Gastrocnemius medialis (tissue), 4 donors: ENCODE measurements around the gene ZBTB46.
"Not testable (repeated sequence)": the region's sequence is repeated elsewhere in the genome, so short reads cannot be mapped to it uniquely, and the experiment has no call there.

Experiments used
- POLR2A ChIP-seq, 2 donors: fragments of 450-650 bp; IDR thresholded peaks; one replicate each; pipeline ENCODE4 v1.6.1; 2017; ENCODE audit warnings: antibody characterized with exemption in 2 of 2, mild to moderate bottlenecking in 2 of 2, moderate library complexity in 2 of 2
- TF ChIP-seq, protein P1 (sequence below), 5 experiments: fragments of 450-650 bp in 3 of 5; fragments of 200-600 bp in 2 of 5; sonication (generic) in 2 of 5; IDR thresholded peaks in 4 of 5; conservative IDR thresholded peaks in 1 of 5; 1 replicate in 4 of 5; 2 replicates in 1 of 5; pipeline ENCODE4 v1.5.1; 2016 to 2019; ENCODE audit warnings: antibody characterized with exemption in 5 of 5, mild to moderate bottlenecking in 3 of 5, moderate library complexity in 3 of 5

DNA sequence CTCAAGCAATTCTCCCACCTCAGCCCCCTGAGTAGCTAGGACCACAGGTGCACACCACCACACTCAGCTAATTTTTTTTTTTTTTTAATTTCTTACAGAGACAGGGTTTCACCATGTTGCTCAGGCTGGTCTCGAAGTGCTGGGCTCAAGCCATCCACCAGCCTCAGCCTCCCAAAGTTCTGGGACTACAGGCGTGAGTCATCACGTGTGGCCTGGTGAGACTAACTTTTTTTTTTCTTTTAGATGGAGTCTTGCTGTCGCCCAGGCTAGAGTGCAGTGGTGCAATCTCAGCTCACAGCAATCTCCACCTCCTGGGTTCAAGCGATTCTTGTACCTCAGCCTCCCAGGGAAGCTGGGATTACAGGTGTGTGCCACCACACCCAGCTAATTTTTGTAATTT is 31.9 kb downstream of the ZBTB46 start:
- TF ChIP-seq, protein P1, sequence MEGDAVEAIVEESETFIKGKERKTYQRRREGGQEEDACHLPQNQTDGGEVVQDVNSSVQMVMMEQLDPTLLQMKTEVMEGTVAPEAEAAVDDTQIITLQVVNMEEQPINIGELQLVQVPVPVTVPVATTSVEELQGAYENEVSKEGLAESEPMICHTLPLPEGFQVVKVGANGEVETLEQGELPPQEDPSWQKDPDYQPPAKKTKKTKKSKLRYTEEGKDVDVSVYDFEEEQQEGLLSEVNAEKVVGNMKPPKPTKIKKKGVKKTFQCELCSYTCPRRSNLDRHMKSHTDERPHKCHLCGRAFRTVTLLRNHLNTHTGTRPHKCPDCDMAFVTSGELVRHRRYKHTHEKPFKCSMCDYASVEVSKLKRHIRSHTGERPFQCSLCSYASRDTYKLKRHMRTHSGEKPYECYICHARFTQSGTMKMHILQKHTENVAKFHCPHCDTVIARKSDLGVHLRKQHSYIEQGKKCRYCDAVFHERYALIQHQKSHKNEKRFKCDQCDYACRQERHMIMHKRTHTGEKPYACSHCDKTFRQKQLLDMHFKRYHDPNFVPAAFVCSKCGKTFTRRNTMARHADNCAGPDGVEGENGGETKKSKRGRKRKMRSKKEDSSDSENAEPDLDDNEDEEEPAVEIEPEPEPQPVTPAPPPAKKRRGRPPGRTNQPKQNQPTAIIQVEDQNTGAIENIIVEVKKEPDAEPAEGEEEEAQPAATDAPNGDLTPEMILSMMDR (IDR thresholded peaks at IDR 0.05 in 4 of 5, conservative IDR thresholded peaks at IDR 0.05 in 1 of 5): not testable (repeated sequence)
- TF ChIP-seq POLR2A (IDR thresholded peaks at IDR 0.05): not testable (repeated sequence)
